ENCODE measurements around the gene OGFOD2.

Gene OGFOD2

GRCh38 chr12:122956035-122956434 lies 19.0 kb upstream of the OGFOD2 start:
- Histone ChIP-seq H3K9ac (ENCODE audit: low read depth, low read length) (no peak overlapping the region), H3K4me1 (ENCODE audit: control insufficient read depth, insufficient read depth, low read length) (no peaks in the 10 kb centered on the region), H3K4me3 (ENCODE audit: low read depth, low read length) (no peak overlapping the region), H3K27me3 (ENCODE audit: control insufficient read depth, insufficient read depth, low read length) (no peaks in the 10 kb centered on the region), H3K9me3 (ENCODE audit: control insufficient read depth, insufficient read depth, low read length) (no peaks in the 10 kb centered on the region), H3K36me3 (ENCODE audit: control insufficient read depth, insufficient read depth, low read length) (peaks cover 3% of the 10 kb centered on the region)

GRCh38 chr12:122958198-122958888 lies 16.7 kb upstream of the OGFOD2 start:
- no peaks in the 10 kb centered on the region for H3K9me3 ChIP-seq (ENCODE audit: control insufficient read depth, insufficient read depth, low read length)
- peaks cover 3% of the 10 kb centered on the region for H3K36me3 ChIP-seq (ENCODE audit: control insufficient read depth, insufficient read depth, low read length)
- no peak overlapping the region for H3K4me3 ChIP-seq (ENCODE audit: low read depth, low read length)
- H3K9ac ChIP-seq (ENCODE audit: low read depth, low read length): no peak overlapping the region
- H3K4me1 ChIP-seq (ENCODE audit: control insufficient read depth, insufficient read depth, low read length): no peaks in the 10 kb centered on the region
- no peaks in the 10 kb centered on the region for H3K27me3 ChIP-seq (ENCODE audit: control insufficient read depth, insufficient read depth, low read length)

GRCh38 chr12:122959566-122960192 lies 15.4 kb upstream of the OGFOD2 start:
- Histone ChIP-seq H3K9me3 (ENCODE audit: control insufficient read depth, insufficient read depth, low read length) (no peaks in the 10 kb centered on the region), H3K9ac (ENCODE audit: low read depth, low read length) (no peak overlapping the region), H3K36me3 (ENCODE audit: control insufficient read depth, insufficient read depth, low read length) (peaks cover 3% of the 10 kb centered on the region), H3K27me3 (ENCODE audit: control insufficient read depth, insufficient read depth, low read length) (no peaks in the 10 kb centered on the region), H3K4me1 (ENCODE audit: control insufficient read depth, insufficient read depth, low read length) (no peaks in the 10 kb centered on the region), H3K4me3 (ENCODE audit: low read depth, low read length) (no peak overlapping the region)

GRCh38 chr12:122960193-122960569 lies 14.9 kb upstream of the OGFOD2 start:
- Histone ChIP-seq H3K4me1 (ENCODE audit: control insufficient read depth, insufficient read depth, low read length) (no peaks in the 10 kb centered on the region), H3K9ac (ENCODE audit: low read depth, low read length) (no peak overlapping the region), H3K36me3 (ENCODE audit: control insufficient read depth, insufficient read depth, low read length) (peaks cover 3% of the 10 kb centered on the region), H3K27me3 (ENCODE audit: control insufficient read depth, insufficient read depth, low read length) (no peaks in the 10 kb centered on the region), H3K4me3 (ENCODE audit: low read depth, low read length) (no peak overlapping the region), H3K9me3 (ENCODE audit: control insufficient read depth, insufficient read depth, low read length) (no peaks in the 10 kb centered on the region)

GRCh38 chr12:122961531-122962329 lies 13.3 kb upstream of the OGFOD2 start:
- Histone ChIP-seq H3K9me3 (ENCODE audit: control insufficient read depth, insufficient read depth, low read length) (no peaks in the 10 kb centered on the region), H3K27me3 (ENCODE audit: control insufficient read depth, insufficient read depth, low read length) (no peaks in the 10 kb centered on the region), H3K4me1 (ENCODE audit: control insufficient read depth, insufficient read depth, low read length) (no peaks in the 10 kb centered on the region), H3K4me3 (ENCODE audit: low read depth, low read length) (no peak overlapping the region), H3K36me3 (ENCODE audit: control insufficient read depth, insufficient read depth, low read length) (peaks cover 3% of the 10 kb centered on the region), H3K9ac (ENCODE audit: low read depth, low read length) (no peak overlapping the region)

GRCh38 chr12:122963941-122964265 lies 11.1 kb upstream of the OGFOD2 start:
- Histone ChIP-seq H3K36me3 (ENCODE audit: control insufficient read depth, insufficient read depth, low read length) (peaks cover 3% of the 10 kb centered on the region), H3K27me3 (ENCODE audit: control insufficient read depth, insufficient read depth, low read length) (no peaks in the 10 kb centered on the region), H3K4me1 (ENCODE audit: control insufficient read depth, insufficient read depth, low read length) (no peaks in the 10 kb centered on the region), H3K9ac (ENCODE audit: low read depth, low read length) (no peak overlapping the region), H3K9me3 (ENCODE audit: control insufficient read depth, insufficient read depth, low read length) (no peaks in the 10 kb centered on the region), H3K4me3 (ENCODE audit: low read depth, low read length) (no peak overlapping the region)

GRCh38 chr12:122964439-122965257 lies 10.4 kb upstream of the OGFOD2 start:
- Histone ChIP-seq H3K4me1 (ENCODE audit: control insufficient read depth, insufficient read depth, low read length) (no peaks in the 10 kb centered on the region), H3K9me3 (ENCODE audit: control insufficient read depth, insufficient read depth, low read length) (no peaks in the 10 kb centered on the region), H3K9ac (ENCODE audit: low read depth, low read length) (no peak overlapping the region), H3K4me3 (ENCODE audit: low read depth, low read length) (no peak overlapping the region), H3K36me3 (ENCODE audit: control insufficient read depth, insufficient read depth, low read length) (peaks cover 3% of the 10 kb centered on the region), H3K27me3 (ENCODE audit: control insufficient read depth, insufficient read depth, low read length) (no peaks in the 10 kb centered on the region)

- Histone ChIP-seq H3K9me3 (ENCODE audit: control insufficient read depth, insufficient read depth, low read length) (no peaks in the 10 kb centered on the region), H3K36me3 (ENCODE audit: control insufficient read depth, insufficient read depth, low read length) (no peaks in the 10 kb centered on the region), H3K4me3 (ENCODE audit: low read depth, low read length) (no peak overlapping the region), H3K27me3 (ENCODE audit: control insufficient read depth, insufficient read depth, low read length) (no peaks in the 10 kb centered on the region), H3K4me1 (ENCODE audit: control insufficient read depth, insufficient read depth, low read length) (no peaks in the 10 kb centered on the region), H3K9ac (ENCODE audit: low read depth, low read length) (no peak overlapping the region)
These were observed 9.7 kb upstream of the OGFOD2 start for GRCh38 chr12:122965321-122965751.

- H3K27me3 ChIP-seq (ENCODE audit: control insufficient read depth, insufficient read depth, low read length): no peaks in the 10 kb centered on the region
- H3K36me3 ChIP-seq (ENCODE audit: control insufficient read depth, insufficient read depth, low read length): no peaks in the 10 kb centered on the region
- peak within 1 kb of the TSS; percentile 79 for H3K4me3 ChIP-seq (ENCODE audit: low read depth, low read length)
- no peak within 1 kb of the TSS for H3K9ac ChIP-seq (ENCODE audit: low read depth, low read length)
- no peaks in the 10 kb centered on the region for H3K9me3 ChIP-seq (ENCODE audit: control insufficient read depth, insufficient read depth, low read length)
- H3K4me1 ChIP-seq (ENCODE audit: control insufficient read depth, insufficient read depth, low read length): no peaks in the 10 kb centered on the region
These were observed 8.9 kb upstream of the OGFOD2 start, which contains the start of gene ABCB9 for GRCh38 chr12:122965851-122966742. Gene ABCB9 (minus strand): TSS chr12:122966463. CDS start chr12:122960235, 6,228 bp downstream.

- Histone ChIP-seq H3K4me3 (ENCODE audit: low read depth, low read length) (peak overlapping the region; percentile 35), H3K27me3 (ENCODE audit: control insufficient read depth, insufficient read depth, low read length) (no peaks in the 10 kb centered on the region), H3K9ac (ENCODE audit: low read depth, low read length) (no peak overlapping the region)
These were observed 8.1 kb upstream of the OGFOD2 start for GRCh38 chr12:122966743-122967550.

More at GRCh38 chr12:122966743-122967550, 8.1 kb upstream of the OGFOD2 start:
- Histone ChIP-seq H3K36me3 (ENCODE audit: control insufficient read depth, insufficient read depth, low read length) (no peaks in the 10 kb centered on the region), H3K4me1 (ENCODE audit: control insufficient read depth, insufficient read depth, low read length) (no peaks in the 10 kb centered on the region), H3K9me3 (ENCODE audit: control insufficient read depth, insufficient read depth, low read length) (no peaks in the 10 kb centered on the region)

Data from iPS-15b (cell line).